Occipital lobe (tissue), 2 donors: ENCODE results near the gene PLEKHG5. TPM values are rescaled to one million over a fixed set of nuclear protein-coding genes. Genes with fewer than 3 reads are reported as not detected.
A peak's percentile ranks its signal among the peaks of the same experiment; 100 is the strongest.
"Not testable (repeated sequence)": the region's sequence is repeated elsewhere in the genome, so short reads cannot be mapped to it uniquely, and the experiment has no call there.

Experiments
- DNase-seq: peaks from one replicate; lab custom pipeline; 2025; lab: John Stamatoyannopoulos, UW
- total RNA-seq: library from RNA; depleted of rRNA; stranded (reverse); fragments of >200 nt; gene quantifications from one replicate; pipeline ENCODE4 v1.2.3, GENCODE V29; 2014

PLEKHG5 gene
- total RNA-seq, 1 donor from 2014 or later = 25.6 TPM

- DNase-seq = no peak
Observed at GRCh38 chr1:6497215-6497866, 5.9 kb upstream of the PLEKHG5 start.

- no peak for DNase-seq
Observed at GRCh38 chr1:6496890-6497214, 5.4 kb upstream of the PLEKHG5 start.

DNA sequence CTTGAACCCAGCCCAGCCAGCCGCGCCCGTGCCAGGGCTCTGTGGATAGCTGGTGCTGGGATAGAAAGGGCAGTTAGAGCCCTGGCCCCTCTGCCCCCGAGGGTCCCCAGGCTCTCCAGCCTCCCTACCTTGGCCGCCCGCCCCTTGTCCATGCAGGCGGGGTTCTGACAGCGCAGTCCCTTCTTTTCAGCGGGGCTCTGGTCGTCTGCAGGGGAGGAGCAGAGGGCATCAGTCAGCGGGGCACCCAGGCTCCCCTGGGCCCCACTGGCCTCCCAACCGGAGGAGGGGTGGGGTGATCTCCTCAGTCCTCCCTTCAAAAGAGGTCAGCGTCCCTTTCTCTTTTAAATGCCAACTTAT, 4.9 kb upstream of the PLEKHG5 start:
- DNase-seq = no peak

GRCh38 chr1:6495540-6496364, 4.3 kb upstream of the PLEKHG5 start:
- no peak for DNase-seq

GRCh38 chr1:6495041-6495441, 3.6 kb upstream of the PLEKHG5 start:
- peak; percentile 44 for DNase-seq

GRCh38 chr1:6494627-6495026, 3.2 kb upstream of the PLEKHG5 start:
- DNase-seq = no peak

DNA sequence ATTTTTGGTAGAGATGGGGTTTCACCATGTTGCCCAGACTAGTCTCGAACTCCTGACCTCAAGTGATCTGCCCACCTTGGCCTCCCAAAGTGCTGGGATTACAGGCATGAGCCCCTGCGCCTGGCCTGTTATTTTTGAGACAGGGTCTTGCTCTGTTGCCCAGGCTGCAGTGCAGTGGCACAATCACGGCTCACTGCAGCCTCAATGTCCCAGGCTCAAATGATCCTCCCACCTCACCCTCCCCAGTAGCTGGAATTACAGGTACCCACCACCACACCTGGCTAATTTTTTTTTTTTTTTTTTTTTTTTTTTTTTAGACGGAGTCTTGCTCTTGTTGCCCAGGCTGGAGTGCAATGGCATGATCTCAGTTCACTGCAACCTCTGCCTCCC, 2.4 kb upstream of the PLEKHG5 start:
- not testable (repeated sequence) for DNase-seq

- no peak for DNase-seq
Observed at GRCh38 chr1:6491966-6492365, 499 bp upstream of the PLEKHG5 start.

- DNase-seq = no peak
Observed at GRCh38 chr1:6491081-6491449, 402 bp downstream of the PLEKHG5 start.

DNA sequence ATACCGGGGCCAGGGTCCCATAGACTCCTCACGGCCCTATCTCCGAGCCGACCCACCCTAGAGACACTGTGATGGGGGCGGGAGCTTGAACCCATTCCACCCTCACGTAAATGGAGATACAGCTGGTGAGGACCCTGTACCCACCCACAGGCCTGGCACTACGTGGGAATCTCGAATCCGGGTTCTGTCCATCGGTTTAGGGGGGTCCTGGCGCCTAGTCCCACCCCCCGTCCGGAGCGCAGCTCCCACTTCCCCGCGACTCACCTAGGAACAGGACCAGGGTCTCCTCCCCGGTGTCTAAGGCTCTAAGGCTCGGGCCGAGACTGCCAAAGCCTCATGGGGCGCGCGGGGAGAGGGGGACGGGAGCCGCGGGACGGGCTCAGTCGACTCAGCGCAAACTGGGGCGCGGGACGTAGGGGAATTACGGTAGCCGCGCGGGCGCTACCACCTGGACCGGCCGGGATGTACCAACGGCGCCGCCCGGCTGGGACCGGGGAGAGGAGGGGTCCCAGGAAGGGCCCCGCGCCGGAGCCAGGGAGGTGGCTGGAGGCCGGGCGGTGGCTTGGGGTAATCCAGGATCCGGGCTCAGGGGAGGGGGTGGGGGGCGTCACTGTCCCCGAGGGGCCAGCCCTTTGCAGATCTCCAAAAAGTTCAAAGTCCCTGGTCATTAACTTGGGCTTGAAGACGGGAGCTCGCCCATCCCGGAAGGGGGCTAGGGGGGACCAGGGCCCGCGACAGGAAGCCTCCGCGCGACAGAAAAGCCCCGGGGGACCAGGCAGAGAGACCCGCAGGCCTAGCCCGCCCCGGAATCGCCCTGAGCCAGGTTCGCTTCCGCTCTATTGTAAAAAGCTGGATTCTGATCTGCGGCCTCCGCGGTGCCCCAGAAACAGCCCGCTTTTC, 1.0 kb downstream of the PLEKHG5 start:
- DNase-seq = no peak

GRCh38 chr1:6489799-6490180, 1.7 kb downstream of the PLEKHG5 start:
- peak; percentile 38 for DNase-seq

DNA sequence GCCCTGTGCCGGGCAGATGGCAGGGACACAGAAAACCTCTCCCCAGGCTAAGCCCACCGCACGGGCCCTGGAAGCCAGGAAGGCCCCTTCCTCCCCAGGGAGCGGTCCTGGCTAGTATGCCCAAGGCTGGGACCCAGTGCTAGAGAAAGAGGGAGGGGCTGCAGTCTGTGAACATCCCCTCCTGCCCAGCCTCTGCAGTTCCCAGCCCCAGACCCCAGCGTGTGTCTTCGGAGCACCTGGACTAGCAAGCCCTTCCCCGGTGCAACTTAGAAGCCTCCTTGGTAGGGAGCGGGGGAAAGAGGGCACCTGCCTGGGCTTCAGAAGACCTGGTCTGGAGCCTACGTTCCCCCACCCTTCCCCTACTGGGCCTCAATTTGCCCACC, 2.1 kb downstream of the PLEKHG5 start:
- DNase-seq = no peak

- no peak for DNase-seq
Observed at GRCh38 chr1:6488602-6489382, 2.7 kb downstream of the PLEKHG5 start.

- no peak for DNase-seq
Observed at GRCh38 chr1:6487804-6488484, 3.5 kb downstream of the PLEKHG5 start.

- DNase-seq = peak; percentile 57
Observed at GRCh38 chr1:6486433-6487011, 4.9 kb downstream of the PLEKHG5 start.

DNA sequence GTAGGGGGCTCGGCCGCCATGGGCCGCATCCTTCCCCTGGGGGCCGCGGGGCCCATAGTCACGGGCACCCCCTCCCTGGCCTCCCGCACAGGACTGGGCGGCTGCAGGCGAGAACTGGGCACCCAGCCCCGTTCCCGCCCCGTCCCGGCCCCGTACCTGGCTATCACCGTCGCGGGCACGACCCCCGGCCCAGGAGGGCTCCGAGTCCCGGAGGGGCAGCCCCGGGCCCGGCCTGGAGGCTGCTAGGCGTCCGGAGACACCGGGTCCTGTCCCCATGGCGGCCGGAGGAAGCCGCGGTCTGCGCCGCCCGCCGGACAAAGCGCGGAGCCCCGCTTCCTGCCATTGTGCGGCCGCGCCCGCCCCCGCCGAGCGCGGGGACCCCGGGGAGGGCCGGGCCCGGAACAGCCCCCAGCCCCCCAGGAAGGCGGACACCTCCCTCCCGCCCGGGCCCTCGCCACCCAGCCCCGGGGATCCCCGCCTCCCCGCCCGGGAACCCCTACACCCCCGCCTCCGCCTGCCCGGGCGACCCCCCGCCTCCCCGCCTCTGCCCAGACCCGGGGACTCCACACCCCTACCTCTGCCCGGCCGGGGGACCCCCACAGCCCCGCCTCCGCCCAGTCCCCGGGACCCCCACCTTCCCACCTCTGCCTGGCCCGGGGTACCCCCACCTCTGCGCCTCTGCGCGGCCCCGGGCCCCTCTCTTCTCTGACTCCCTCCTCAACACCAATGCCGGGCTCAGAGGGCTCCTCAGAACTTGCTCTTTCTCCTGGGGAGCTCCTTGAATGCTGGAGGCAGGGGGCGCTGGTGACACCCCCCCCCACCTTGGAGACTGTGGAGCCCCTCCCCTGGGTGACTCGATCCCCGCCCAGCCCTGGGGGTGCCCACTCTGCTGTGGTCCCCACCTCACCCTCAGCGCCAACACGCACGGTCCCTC, 6.0 kb downstream of the PLEKHG5 start:
- no peak for DNase-seq

DNA sequence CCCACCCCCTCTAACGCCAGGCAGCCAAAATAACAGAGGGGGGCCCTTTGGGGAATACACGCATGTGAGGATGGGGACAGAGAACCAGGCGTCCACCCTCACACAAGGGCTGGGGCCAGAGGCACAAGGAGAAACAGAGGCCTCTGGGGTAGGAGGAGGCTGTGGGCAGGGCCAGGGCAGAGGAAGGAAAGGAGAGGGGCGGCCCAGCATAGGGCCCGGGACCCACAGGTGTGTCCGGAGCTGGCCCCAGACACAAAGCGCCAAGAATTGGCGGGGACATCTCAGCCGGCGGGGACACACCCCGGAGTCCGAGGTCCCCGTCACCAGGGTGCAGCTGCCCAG, 6.7 kb downstream of the PLEKHG5 start:
- no peak for DNase-seq

DNA sequence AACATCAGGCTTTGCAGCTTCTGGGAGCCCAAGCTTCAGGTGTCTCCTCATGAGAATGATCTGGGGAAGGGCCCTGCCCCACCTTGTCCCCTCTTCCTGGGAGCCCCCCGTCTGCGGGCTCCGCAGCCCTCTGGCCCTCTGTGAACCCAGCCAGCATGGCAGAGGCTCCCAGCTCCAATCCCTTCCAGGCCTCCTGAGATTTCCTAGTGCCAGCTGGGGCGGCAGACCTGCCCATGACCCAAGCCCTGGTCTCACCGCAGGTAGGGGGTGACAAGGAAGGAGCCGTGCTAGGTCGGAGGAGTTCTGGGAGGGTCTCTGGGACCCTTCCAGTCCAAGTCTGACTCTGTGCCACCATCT, 7.7 kb downstream of the PLEKHG5 start:
- no peak for DNase-seq

GRCh38 chr1:6483017-6483760, 8.3 kb downstream of the PLEKHG5 start:
- DNase-seq = no peak
